ENCODE data around the gene PJVK.
"Not testable (repeated sequence)": the region's sequence is repeated elsewhere in the genome, so short reads cannot be mapped to it uniquely, and the experiment has no call there.

Gene PJVK

GRCh38 chr2:178419123-178419522, 32.1 kb upstream of the PJVK start:
- no peak overlapping the region for H3K4me3 ChIP-seq
- no peaks in the 10 kb centered on the region; the same call in 1 of the 2 replicates for H3K36me3 ChIP-seq (replicated peaks)
- no peaks in the 10 kb centered on the region for H3K9me3 ChIP-seq
- DNase-seq (ENCODE audit: low spot score in 2 of 2), result no peak
- H3K27me3 ChIP-seq (ENCODE audit: low read depth), result no peaks in the 10 kb centered on the region
- peaks cover 14% of the 10 kb centered on the region for H3K4me1 ChIP-seq
- in situ Hi-C loops (cut with MboI; ENCODE audit: low sequenced_read_pairs), result loop anchor here (10.0 kb wide), 1 partner anchor 304 kb away; the partner anchor contains the start of gene RBM45

DNA sequence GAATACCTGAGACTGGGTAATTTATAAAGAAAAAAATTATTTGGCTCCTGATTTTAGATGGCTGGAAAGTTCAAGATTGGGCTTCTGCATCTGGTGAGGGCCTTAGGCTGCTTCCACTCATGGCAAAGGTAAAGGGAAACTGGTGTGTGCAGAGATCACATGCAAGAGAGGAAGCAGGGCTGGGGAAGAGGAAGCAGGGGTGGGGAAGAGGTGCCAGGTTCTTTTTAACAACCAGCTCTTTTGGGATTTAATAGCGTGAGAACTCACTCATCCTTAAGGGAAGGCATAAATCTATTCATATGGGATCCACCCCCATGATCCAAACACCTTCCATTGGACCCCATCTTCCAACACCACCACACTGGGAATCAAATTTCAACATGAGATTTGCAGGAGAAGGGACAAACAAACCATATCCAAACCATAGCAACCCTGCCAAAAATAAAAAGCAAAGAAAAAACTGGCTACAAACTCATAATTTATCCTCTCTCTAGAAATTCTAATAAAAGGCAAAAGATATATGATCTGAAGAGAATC, 30.6 kb upstream of the PJVK start:
- Histone ChIP-seq H3K27me3 (ENCODE audit: low read depth) (no peaks in the 10 kb centered on the region), H3K4me1 (peaks cover 8% of the 10 kb centered on the region), H3K4me3 (no peak overlapping the region), H3K9me3 (no peaks in the 10 kb centered on the region), H3K36me3 (replicated peaks) (no peaks in the 10 kb centered on the region; the same call in 1 of the 2 replicates)
- no peak for DNase-seq (ENCODE audit: low spot score in 2 of 2)
- in situ Hi-C loops (cut with MboI; ENCODE audit: low sequenced_read_pairs), result no loop called here

- Histone ChIP-seq H3K4me1 (no peaks in the 10 kb centered on the region), H3K4me3 (no peak overlapping the region), H3K27me3 (ENCODE audit: low read depth) (no peaks in the 10 kb centered on the region), H3K9me3 (no peaks in the 10 kb centered on the region; the same call in 1 of the 2 replicates), H3K36me3 (replicated peaks) (peaks cover 7% of the 10 kb centered on the region)
- no peak for DNase-seq (ENCODE audit: low spot score in 2 of 2)
- in situ Hi-C loops (cut with MboI; ENCODE audit: low sequenced_read_pairs), result no loop called here
Observed at GRCh38 chr2:178422097-178422496, 29.1 kb upstream of the PJVK start.

- H3K27me3 ChIP-seq (ENCODE audit: low read depth); H3K4me3 ChIP-seq; DNase-seq (ENCODE audit: low spot score in 2 of 2); H3K4me1 ChIP-seq; H3K9me3 ChIP-seq; in situ Hi-C loops (cut with MboI; ENCODE audit: low sequenced_read_pairs): not testable (repeated sequence)
- peaks cover 21% of the 10 kb centered on the region for H3K36me3 ChIP-seq (replicated peaks)
Observed at GRCh38 chr2:178423746-178424145, 27.4 kb upstream of the PJVK start.

- Histone ChIP-seq H3K4me1 (no peaks in the 10 kb centered on the region), H3K4me3 (no peak overlapping the region), H3K9me3 (no peaks in the 10 kb centered on the region; the same call in 1 of the 2 replicates), H3K36me3 (replicated peaks) (peaks cover 36% of the 10 kb centered on the region), H3K27me3 (ENCODE audit: low read depth) (no peaks in the 10 kb centered on the region)
- in situ Hi-C loops (cut with MboI; ENCODE audit: low sequenced_read_pairs), result no loop called here
- no peak for DNase-seq (ENCODE audit: low spot score in 2 of 2)
Observed at GRCh38 chr2:178425255-178425827, 25.8 kb upstream of the PJVK start.

DNA sequence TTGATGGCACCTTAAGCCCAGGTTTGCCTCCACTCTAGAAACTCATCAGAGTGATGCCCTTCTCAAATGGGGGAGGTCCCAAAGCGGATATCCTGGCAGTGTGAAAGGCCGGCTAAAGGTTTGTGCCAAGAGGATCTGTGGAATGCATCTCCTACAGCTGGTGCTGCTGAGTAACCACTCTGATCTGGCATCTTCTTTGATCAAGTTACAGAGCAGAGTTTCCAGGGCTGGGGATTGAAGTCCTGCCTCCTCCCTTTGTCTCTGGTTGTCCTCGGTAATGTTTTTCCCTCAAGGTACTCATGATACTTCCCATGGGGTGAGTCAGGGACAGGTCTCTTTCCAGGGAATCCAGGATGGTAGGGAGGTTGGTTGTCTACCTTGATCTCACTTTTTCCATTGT, 24.8 kb upstream of the PJVK start:
- Histone ChIP-seq H3K9me3 (no peaks in the 10 kb centered on the region; the same call in 1 of the 2 replicates), H3K36me3 (replicated peaks) (peaks cover 41% of the 10 kb centered on the region), H3K4me3 (no peak overlapping the region), H3K27me3 (ENCODE audit: low read depth) (no peaks in the 10 kb centered on the region), H3K4me1 (no peaks in the 10 kb centered on the region)
- DNase-seq (ENCODE audit: low spot score in 2 of 2), result no peak
- in situ Hi-C loops (cut with MboI; ENCODE audit: low sequenced_read_pairs), result no loop called here

GRCh38 chr2:178427458-178427857, 23.7 kb upstream of the PJVK start:
- H3K9me3 ChIP-seq, result no peaks in the 10 kb centered on the region; the same call in 1 of the 2 replicates
- no peak for DNase-seq (ENCODE audit: low spot score in 2 of 2)
- H3K27me3 ChIP-seq (ENCODE audit: low read depth), result no peaks in the 10 kb centered on the region
- no peaks in the 10 kb centered on the region for H3K4me1 ChIP-seq
- peaks cover 52% of the 10 kb centered on the region for H3K36me3 ChIP-seq (replicated peaks)
- in situ Hi-C loops (cut with MboI; ENCODE audit: low sequenced_read_pairs), result no loop called here
- no peak overlapping the region for H3K4me3 ChIP-seq

- H3K36me3 ChIP-seq (replicated peaks), result peaks cover 62% of the 10 kb centered on the region
Observed at GRCh38 chr2:178428396-178428806, 22.8 kb upstream of the PJVK start.

DNA sequence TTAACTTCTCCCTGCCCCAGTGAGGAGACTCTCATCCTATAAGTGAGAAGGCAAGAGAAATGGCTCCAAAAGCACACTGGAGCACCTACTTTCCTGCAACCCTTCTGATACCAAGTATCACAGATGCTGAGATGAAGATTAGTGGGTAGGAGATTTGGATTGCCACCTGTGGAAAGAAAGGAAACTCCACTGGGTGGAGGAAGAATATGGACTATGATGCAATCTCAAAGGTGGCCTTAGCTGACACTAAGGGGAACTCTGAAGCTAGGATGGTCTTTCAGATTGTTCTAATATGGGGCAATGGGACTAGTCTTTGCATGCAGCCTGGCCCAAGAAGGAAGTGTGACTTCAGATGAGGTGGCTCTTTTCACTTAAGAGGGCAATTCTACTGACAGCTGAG, 21.8 kb upstream of the PJVK start:
- H3K27me3 ChIP-seq (ENCODE audit: low read depth), result no peaks in the 10 kb centered on the region
- no peak overlapping the region for H3K4me3 ChIP-seq
- in situ Hi-C loops (cut with MboI; ENCODE audit: low sequenced_read_pairs), result no loop called here
- no peaks in the 10 kb centered on the region for H3K4me1 ChIP-seq
- peaks cover 67% of the 10 kb centered on the region for H3K36me3 ChIP-seq (replicated peaks)
- no peak for DNase-seq (ENCODE audit: low spot score in 2 of 2)
- no peaks in the 10 kb centered on the region; the same call in 1 of the 2 replicates for H3K9me3 ChIP-seq

More at GRCh38 chr2:178428396-178428806, 22.8 kb upstream of the PJVK start:
- H3K9me3 ChIP-seq, result no peaks in the 10 kb centered on the region; the same call in 1 of the 2 replicates
- no peaks in the 10 kb centered on the region for H3K27me3 ChIP-seq (ENCODE audit: low read depth)
- H3K4me3 ChIP-seq, result no peak overlapping the region
- H3K4me1 ChIP-seq, result no peaks in the 10 kb centered on the region
- DNase-seq (ENCODE audit: low spot score in 2 of 2), result no peak
- in situ Hi-C loops (cut with MboI; ENCODE audit: low sequenced_read_pairs), result no loop called here

GRCh38 chr2:178436662-178437061, 14.5 kb upstream of the PJVK start:
- H3K36me3 ChIP-seq (replicated peaks), result peaks cover 78% of the 10 kb centered on the region
- no peak for DNase-seq (ENCODE audit: low spot score in 2 of 2)

DNA sequence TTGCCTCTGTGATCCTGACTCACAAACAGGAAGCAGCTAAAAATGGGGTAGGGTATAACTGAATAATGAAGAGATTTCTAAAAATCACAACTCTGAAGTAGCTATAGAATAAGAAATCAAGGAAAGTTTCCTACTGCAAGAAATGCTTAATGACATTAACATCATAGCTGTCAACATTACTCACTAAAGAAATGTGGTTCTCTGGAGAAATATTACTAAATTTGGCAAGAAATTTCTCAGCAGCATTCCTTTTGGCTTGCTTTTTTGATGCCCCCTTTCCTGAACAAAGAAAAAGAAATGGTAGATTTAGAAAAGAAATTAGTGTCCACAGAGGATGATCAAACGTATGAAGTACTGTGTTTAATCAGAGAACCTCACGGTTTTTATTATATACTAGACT, 9.8 kb upstream of the PJVK start:
- DNase-seq (ENCODE audit: low spot score in 2 of 2), result no peak
- Histone ChIP-seq H3K36me3 (replicated peaks) (peaks cover 79% of the 10 kb centered on the region), H3K27me3 (ENCODE audit: low read depth) (no peaks in the 10 kb centered on the region), H3K4me1 (no peaks in the 10 kb centered on the region), H3K9me3 (no peaks in the 10 kb centered on the region), H3K4me3 (no peak overlapping the region)
- in situ Hi-C loops (cut with MboI; ENCODE audit: low sequenced_read_pairs), result no loop called here

More at GRCh38 chr2:178436662-178437061, 14.5 kb upstream of the PJVK start:
- Histone ChIP-seq H3K27me3 (ENCODE audit: low read depth) (no peaks in the 10 kb centered on the region), H3K9me3 (no peaks in the 10 kb centered on the region), H3K4me3 (no peak overlapping the region), H3K4me1 (no peaks in the 10 kb centered on the region)
- in situ Hi-C loops (cut with MboI; ENCODE audit: low sequenced_read_pairs), result no loop called here

- Histone ChIP-seq H3K4me1 (peaks cover 18% of the 10 kb centered on the region), H3K9me3 (no peaks in the 10 kb centered on the region), H3K4me3 (peak overlapping the region; percentile 83), H3K36me3 (replicated peaks) (peaks cover 37% of the 10 kb centered on the region), H3K27me3 (ENCODE audit: low read depth) (no peaks in the 10 kb centered on the region)
- in situ Hi-C loops (cut with MboI; ENCODE audit: low sequenced_read_pairs), result no loop called here
- DNase-seq (ENCODE audit: low spot score in 2 of 2), result no peak
Observed at GRCh38 chr2:178448968-178449661, 2.1 kb upstream of the PJVK start.

- Histone ChIP-seq H3K4me1 (peaks cover 18% of the 10 kb centered on the region), H3K36me3 (replicated peaks) (peaks cover 29% of the 10 kb centered on the region), H3K4me3 (peak overlapping the region; percentile 83), H3K9me3 (no peaks in the 10 kb centered on the region), H3K27me3 (ENCODE audit: low read depth) (no peaks in the 10 kb centered on the region)
- DNase-seq (ENCODE audit: low spot score in 2 of 2), result peak in 1 of 2 experiments; percentile 22
- in situ Hi-C loops (cut with MboI; ENCODE audit: low sequenced_read_pairs), result no loop called here
Observed at GRCh38 chr2:178449700-178450523, 1.3 kb upstream of the PJVK start.

DNA sequence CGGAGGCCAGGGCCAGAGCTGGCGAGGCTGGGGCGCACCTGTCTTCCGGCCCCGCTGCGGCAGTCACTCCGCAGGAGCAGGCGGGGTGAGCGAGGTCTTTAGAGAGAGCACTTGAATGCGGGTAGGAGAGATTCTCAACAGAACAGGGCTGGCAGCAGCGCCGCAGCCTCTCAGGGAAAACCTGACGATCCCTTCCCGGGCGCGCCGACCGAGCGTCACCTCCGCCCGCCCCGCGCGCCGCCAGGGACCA, 729 bp upstream of the PJVK start:
- H3K9me3 ChIP-seq, result no peaks in the 10 kb centered on the region
- peak overlapping the region; percentile 83 for H3K4me3 ChIP-seq
- DNase-seq (ENCODE audit: low spot score in 2 of 2), result no peak
- H3K36me3 ChIP-seq (replicated peaks), result peaks cover 23% of the 10 kb centered on the region
- in situ Hi-C loops (cut with MboI; ENCODE audit: low sequenced_read_pairs), result no loop called here
- H3K27me3 ChIP-seq (ENCODE audit: low read depth), result no peaks in the 10 kb centered on the region
- peaks cover 18% of the 10 kb centered on the region for H3K4me1 ChIP-seq
